ENCODE measurements around the gene RAB11A. TPM values are rescaled to one million over a fixed set of nuclear protein-coding genes. Genes with fewer than 3 reads are reported as not detected.

RAB11A gene
- total RNA-seq, 1 donor from 2014 or later, result 98.2 TPM

- Mint-ChIP-seq H3K9me3 (no peaks in the 10 kb centered on the region), H3K4me1 (peaks cover 67% of the 10 kb centered on the region), H3K27ac (peak overlapping the region; percentile 72), H3K27me3 (no peaks in the 10 kb centered on the region), H3K4me3 (peak overlapping the region; percentile 71), H3K36me3 (ENCODE audit: low read depth) (peaks cover 2% of the 10 kb centered on the region)
- ChIA-PET CTCF (interaction anchor here (1.1 to 2.1 kb wide), 5 partner anchors 9 to 62 kb away, joined by 3 to 13 read pairs (median 3); partner anchors contain the start of gene RAB11A), POLR2A (interaction anchor here (0.5 to 2.8 kb wide), 10 partner anchors 18 to 1009 kb away, joined by 3 to 20 read pairs (median 4); partner anchors contain the start of gene RAB11A)
- intact Hi-C loops (cut with micrococcal nuclease), result loop anchor here (1.0 to 5.0 kb wide), 3 partner anchors 19 to 271 kb away; no protein-coding TSS in a partner anchor
- TF ChIP-seq CTCF (IDR thresholded peaks at IDR 0.05), result no peak
- DNase-seq (no peak), ATAC-seq (ENCODE audit: low read depth) (peak; percentile 12)
Measured at GRCh38 chr15:65920825-65921309, 51.6 kb downstream of the RAB11A start.

DNA sequence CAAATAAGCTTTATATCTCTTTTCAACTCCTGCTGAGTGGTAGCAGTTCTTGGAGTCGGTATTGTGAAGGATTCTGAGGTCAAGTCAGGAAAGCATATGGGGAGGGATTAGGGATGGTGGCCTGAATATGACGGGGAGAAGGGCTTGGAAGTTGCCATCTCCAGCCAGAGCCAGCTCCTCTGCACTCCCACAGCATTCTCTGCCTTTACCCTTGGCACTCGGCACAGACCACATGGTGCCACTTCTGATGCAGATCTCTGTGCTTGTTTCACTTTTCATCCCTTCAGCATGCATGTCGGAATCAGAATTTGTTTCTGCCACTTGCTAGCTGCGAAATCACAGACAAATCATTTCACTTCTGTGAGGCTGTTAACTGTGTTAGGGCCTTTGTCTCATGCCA, 52.5 kb downstream of the RAB11A start:
- no peak for DNase-seq
- Mint-ChIP-seq H3K27me3 (no peaks in the 10 kb centered on the region), H3K27ac (peak overlapping the region; percentile 72), H3K36me3 (ENCODE audit: low read depth) (peaks cover 2% of the 10 kb centered on the region), H3K4me3 (peak overlapping the region; percentile 71), H3K4me1 (peaks cover 58% of the 10 kb centered on the region), H3K9me3 (no peaks in the 10 kb centered on the region)
- CTCF ChIA-PET, result interaction anchor here (1.1 to 2.1 kb wide), 5 partner anchors 8 to 61 kb away, joined by 3 to 13 read pairs (median 3); partner anchors contain the start of gene RAB11A
- POLR2A ChIA-PET, result interaction anchor here (0.5 to 2.8 kb wide), 9 partner anchors 17 to 1008 kb away, joined by 3 to 20 read pairs (median 4); partner anchors contain the start of gene RAB11A
- intact Hi-C loops (cut with micrococcal nuclease), result loop anchor here (1.0 to 5.0 kb wide), 3 partner anchors 19 to 271 kb away; no protein-coding TSS in a partner anchor
- ATAC-seq (ENCODE audit: low read depth), result no peak
- no peak for TF ChIP-seq CTCF (IDR thresholded peaks at IDR 0.05)

- no peak overlapping the region for H3K27ac Mint-ChIP-seq
Measured at GRCh38 chr15:65922621-65923020, 53.3 kb downstream of the RAB11A start.

GRCh38 chr15:65923264-65923663, 54.0 kb downstream of the RAB11A start:
- Mint-ChIP-seq H3K36me3 (ENCODE audit: low read depth) (peaks cover 2% of the 10 kb centered on the region), H3K4me3 (no peak overlapping the region), H3K27me3 (no peaks in the 10 kb centered on the region), H3K27ac (no peak overlapping the region), H3K9me3 (no peaks in the 10 kb centered on the region), H3K4me1 (peaks cover 43% of the 10 kb centered on the region)
- ATAC-seq (ENCODE audit: low read depth) (no peak), DNase-seq (no peak)
- TF ChIP-seq CTCF (IDR thresholded peaks at IDR 0.05), result no peak
- CTCF ChIA-PET, result interaction anchor here (0.6 kb wide), 1 partner anchor 327 kb away, joined by 4 read pairs; no protein-coding TSS in a partner anchor
- intact Hi-C loops (cut with micrococcal nuclease), result loop anchor here (5.0 kb wide), 1 partner anchor 269 kb away; no protein-coding TSS in a partner anchor
- POLR2A ChIA-PET, result interaction anchor here (2.8 kb wide), 1 partner anchor 54 kb away, joined by 20 read pairs; the partner anchor contains the start of gene RAB11A

More at GRCh38 chr15:65922621-65923020, 53.3 kb downstream of the RAB11A start:
- peaks cover 50% of the 10 kb centered on the region for H3K4me1 Mint-ChIP-seq
- H3K4me3 Mint-ChIP-seq, result no peak overlapping the region
- no peaks in the 10 kb centered on the region for H3K27me3 Mint-ChIP-seq
- peaks cover 2% of the 10 kb centered on the region for H3K36me3 Mint-ChIP-seq (ENCODE audit: low read depth)
- H3K9me3 Mint-ChIP-seq, result no peaks in the 10 kb centered on the region
- POLR2A ChIA-PET, result interaction anchor here (0.6 to 2.8 kb wide), 2 partner anchors 53 to 65 kb away, joined by 3 to 20 read pairs; partner anchors contain the start of gene RAB11A
- intact Hi-C loops (cut with micrococcal nuclease), result loop anchor here (5.0 kb wide), 1 partner anchor 270 kb away; no protein-coding TSS in a partner anchor
- no peak for DNase-seq
- no peak for ATAC-seq (ENCODE audit: low read depth)
- no peak for TF ChIP-seq CTCF (IDR thresholded peaks at IDR 0.05)
- CTCF ChIA-PET, result interaction anchor here (1.3 to 1.7 kb wide), 2 partner anchors 36 to 60 kb away, joined by 3 to 5 read pairs; no protein-coding TSS in a partner anchor

DNA sequence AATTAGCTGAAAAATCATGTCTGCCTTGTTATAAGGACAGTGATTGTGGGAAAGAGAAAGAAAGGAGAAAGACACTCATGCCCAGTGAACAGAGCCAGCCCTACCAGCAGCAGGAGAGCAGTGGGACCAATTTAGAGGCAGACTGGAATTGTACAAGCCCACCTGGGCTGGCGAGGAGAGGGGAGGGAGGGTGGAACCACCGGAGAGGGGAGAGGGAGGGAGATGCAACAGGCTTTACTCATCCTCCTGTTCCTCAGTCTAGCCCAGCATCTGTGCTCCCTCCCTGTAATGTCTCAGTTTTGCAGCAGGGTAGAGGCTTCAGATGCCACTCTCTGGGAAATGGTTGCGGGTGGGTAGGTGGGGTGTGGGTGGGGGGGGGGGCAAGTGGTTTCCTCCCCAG, 54.7 kb downstream of the RAB11A start:
- ChIA-PET CTCF (interaction anchor here (0.6 kb wide), 2 partner anchors 220 to 326 kb away, joined by 4 read pairs; no protein-coding TSS in a partner anchor), POLR2A (interaction anchor here (0.8 kb wide), 1 partner anchor 216 kb away, joined by 14 read pairs; no protein-coding TSS in a partner anchor)
- Mint-ChIP-seq H3K4me3 (no peak overlapping the region), H3K4me1 (peaks cover 36% of the 10 kb centered on the region), H3K36me3 (ENCODE audit: low read depth) (no peaks in the 10 kb centered on the region), H3K27ac (no peak overlapping the region), H3K9me3 (no peaks in the 10 kb centered on the region), H3K27me3 (no peaks in the 10 kb centered on the region)
- TF ChIP-seq CTCF (IDR thresholded peaks at IDR 0.05), result no peak
- DNase-seq, result no peak
- ATAC-seq (ENCODE audit: low read depth), result no peak
- intact Hi-C loops (cut with micrococcal nuclease), result loop anchor here (5.0 kb wide), 1 partner anchor 268 kb away; no protein-coding TSS in a partner anchor
